Esophagus muscularis mucosa (tissue), 4 donors: ENCODE data around the gene SPATA45.

Experiments used
- EP300 ChIP-seq: sonication (generic); formaldehyde crosslinking; IDR thresholded peaks from one replicate; pipeline ENCODE4 v1.6.1; 2017; ENCODE audit warnings: antibody characterized with exemption
- POLR2A ChIP-seq: fragments of 450-650 bp; IDR thresholded peaks from one replicate; pipeline ENCODE4 v1.6.1; 2017; ENCODE audit warnings: antibody characterized with exemption, moderate library complexity, mild to moderate bottlenecking, low read depth
- POLR2AphosphoS5 ChIP-seq, 2 donors: sonication (generic); formaldehyde crosslinking; IDR thresholded peaks; one replicate each; pipeline ENCODE4 v1.6.1; 2017; ENCODE audit warnings: antibody characterized with exemption in 2 of 2
- TF ChIP-seq, protein P1 (sequence below), 3 experiments: fragments of 200-600 bp in 2 of 3; fragments of 450-650 bp in 1 of 3; sonication (generic) in 2 of 3; IDR thresholded peaks; one replicate each; pipeline ENCODE4 v1.5.1; 2017 to 2019; ENCODE audit warnings: antibody characterized with exemption in 3 of 3, mild to moderate bottlenecking in 2 of 3, moderate library complexity in 1 of 3

DNA sequence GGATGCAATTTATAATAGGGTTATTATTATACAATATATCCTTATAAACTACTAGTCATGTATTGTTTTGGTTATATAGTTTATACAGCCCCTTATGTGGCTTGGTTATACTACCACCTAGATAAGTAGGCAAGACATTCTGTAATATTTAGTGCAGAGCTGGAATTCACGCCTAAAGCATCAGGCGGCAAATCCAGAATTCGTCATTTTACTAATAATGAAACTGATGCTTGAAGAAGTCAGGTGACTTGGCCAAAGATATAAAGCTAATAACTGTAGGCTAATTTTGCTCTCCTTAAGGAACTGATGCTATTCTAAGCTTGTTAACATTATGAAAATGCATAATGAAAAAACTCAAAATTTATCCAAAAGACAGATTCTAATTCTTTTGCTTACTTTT, 66.7 kb downstream of the SPATA45 start:
- TF ChIP-seq POLR2AphosphoS5 (IDR thresholded peaks at IDR 0.05) (no peak), POLR2A (no peak), EP300 (no peak)
- TF ChIP-seq, protein P1, sequence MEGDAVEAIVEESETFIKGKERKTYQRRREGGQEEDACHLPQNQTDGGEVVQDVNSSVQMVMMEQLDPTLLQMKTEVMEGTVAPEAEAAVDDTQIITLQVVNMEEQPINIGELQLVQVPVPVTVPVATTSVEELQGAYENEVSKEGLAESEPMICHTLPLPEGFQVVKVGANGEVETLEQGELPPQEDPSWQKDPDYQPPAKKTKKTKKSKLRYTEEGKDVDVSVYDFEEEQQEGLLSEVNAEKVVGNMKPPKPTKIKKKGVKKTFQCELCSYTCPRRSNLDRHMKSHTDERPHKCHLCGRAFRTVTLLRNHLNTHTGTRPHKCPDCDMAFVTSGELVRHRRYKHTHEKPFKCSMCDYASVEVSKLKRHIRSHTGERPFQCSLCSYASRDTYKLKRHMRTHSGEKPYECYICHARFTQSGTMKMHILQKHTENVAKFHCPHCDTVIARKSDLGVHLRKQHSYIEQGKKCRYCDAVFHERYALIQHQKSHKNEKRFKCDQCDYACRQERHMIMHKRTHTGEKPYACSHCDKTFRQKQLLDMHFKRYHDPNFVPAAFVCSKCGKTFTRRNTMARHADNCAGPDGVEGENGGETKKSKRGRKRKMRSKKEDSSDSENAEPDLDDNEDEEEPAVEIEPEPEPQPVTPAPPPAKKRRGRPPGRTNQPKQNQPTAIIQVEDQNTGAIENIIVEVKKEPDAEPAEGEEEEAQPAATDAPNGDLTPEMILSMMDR (IDR thresholded peaks at IDR 0.05): no peak
